22Rv1 (cell line): ENCODE results near the gene NEB.

Experiments
- CTCF ChIP-seq: fragments of 450-650 bp; IDR thresholded peaks from 2 replicates; pipeline ENCODE4 v1.5.1; 2017; ENCODE audit warnings: mild to moderate bottlenecking
- ZFX ChIP-seq: fragments of 450-650 bp; IDR thresholded peaks from 2 replicates; pipeline ENCODE4 v1.6.1; 2017; ENCODE audit warnings: antibody characterized with exemption, borderline replicate concordance

GRCh38 chr2:151476287-151476686, 258.0 kb downstream of the NEB start:
- TF ChIP-seq CTCF (no peak), ZFX (no peak)
